HG03196 (cell line): Measurements from ENCODE around the gene RNF220.

ENCODE experiments used
- ATAC-seq: cut with Tn5 transposase; IDR thresholded peaks from one replicate; pipeline ENCODE4 v1.9.1; 2021; ENCODE audit not compliant: unreplicated experiment

RNF220 gene

GRCh38 chr1:44515416-44515815 is 110.4 kb downstream of the RNF220 start:
- no peak for ATAC-seq

GRCh38 chr1:44519035-44519676 is 114.1 kb downstream of the RNF220 start:
- ATAC-seq = no peak

GRCh38 chr1:44521378-44522080 is 116.5 kb downstream of the RNF220 start:
- ATAC-seq = no peak

- no peak for ATAC-seq
These were observed 118.8 kb downstream of the RNF220 start for GRCh38 chr1:44523593-44524591.

- no peak for ATAC-seq
These were observed 119.8 kb downstream of the RNF220 start for GRCh38 chr1:44524655-44525500.

GRCh38 chr1:44526295-44527073 is 121.4 kb downstream of the RNF220 start:
- no peak for ATAC-seq

GRCh38 chr1:44531785-44532566 is 126.9 kb downstream of the RNF220 start:
- peak; percentile 64 for ATAC-seq

GRCh38 chr1:44532567-44532944 is 127.5 kb downstream of the RNF220 start:
- no peak for ATAC-seq

- ATAC-seq = no peak
These were observed 129.7 kb downstream of the RNF220 start for GRCh38 chr1:44534771-44535170.

GRCh38 chr1:44536357-44537209 is 131.5 kb downstream of the RNF220 start:
- ATAC-seq = no peak

GRCh38 chr1:44537538-44537937 is 132.5 kb downstream of the RNF220 start:
- ATAC-seq = no peak

- ATAC-seq = no peak
These were observed 132.9 kb downstream of the RNF220 start for GRCh38 chr1:44537956-44538355.

- ATAC-seq = no peak
These were observed 135.1 kb downstream of the RNF220 start for GRCh38 chr1:44539991-44540730.

- ATAC-seq = no peak
These were observed 137.5 kb downstream of the RNF220 start for GRCh38 chr1:44542420-44543063.

GRCh38 chr1:44543064-44543744 is 138.1 kb downstream of the RNF220 start:
- no peak for ATAC-seq

GRCh38 chr1:44543786-44544185 is 138.7 kb downstream of the RNF220 start:
- no peak for ATAC-seq
